GM10248 (cell line): Measurements from ENCODE around the gene MID1.

Experiments used
- CTCF ChIA-PET: fragments of 300-600 bp; sonication (Branson Sonifier 250); formaldehyde crosslinking; extraction: SDS; loops from one replicate; lab custom pipeline; 2021; ENCODE audit warnings: antibody characterized with exemption; lab: Yijun Ruan, JAX
- POLR2A ChIA-PET: fragments of 350-650 bp; sonication (Branson Sonifier 250); formaldehyde crosslinking; extraction: SDS; loops from one replicate; lab custom pipeline; 2020; ENCODE audit warnings: antibody characterized with exemption; lab: Yijun Ruan, JAX
- DNase-seq: peaks from one replicate; pipeline ENCODE4 v3.0.0; 2012; ENCODE audit errors: extremely low spot score
- TF ChIP-seq, protein P1 (sequence below): IDR thresholded peaks from 2 replicates; pipeline ENCODE4 v1.5.1; 2012; ENCODE audit warnings: mild to moderate bottlenecking, low read depth; ENCODE audit errors: extremely low read depth, missing control alignments, control extremely low read depth

The MID1 gene

DNA sequence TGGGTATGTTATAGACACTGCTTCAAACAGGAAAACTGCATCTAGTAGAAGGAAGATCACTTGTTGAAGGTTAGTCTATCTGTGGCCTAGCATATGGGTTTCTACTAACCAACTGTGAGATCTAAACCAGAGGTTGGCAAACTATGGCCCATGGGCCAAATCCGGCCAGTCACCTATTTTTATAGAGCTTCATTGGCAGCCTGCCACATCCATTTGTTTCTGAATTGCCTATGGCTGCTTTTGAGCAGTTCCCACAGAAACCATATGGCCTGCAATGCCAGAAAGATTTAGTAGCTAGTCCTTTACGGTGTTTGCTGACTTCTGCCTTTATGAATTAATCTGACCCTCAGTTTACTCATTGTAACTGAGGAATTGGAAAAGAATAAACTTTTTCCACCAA is 71.1 kb downstream of the MID1 start:
- TF ChIP-seq, protein P1, sequence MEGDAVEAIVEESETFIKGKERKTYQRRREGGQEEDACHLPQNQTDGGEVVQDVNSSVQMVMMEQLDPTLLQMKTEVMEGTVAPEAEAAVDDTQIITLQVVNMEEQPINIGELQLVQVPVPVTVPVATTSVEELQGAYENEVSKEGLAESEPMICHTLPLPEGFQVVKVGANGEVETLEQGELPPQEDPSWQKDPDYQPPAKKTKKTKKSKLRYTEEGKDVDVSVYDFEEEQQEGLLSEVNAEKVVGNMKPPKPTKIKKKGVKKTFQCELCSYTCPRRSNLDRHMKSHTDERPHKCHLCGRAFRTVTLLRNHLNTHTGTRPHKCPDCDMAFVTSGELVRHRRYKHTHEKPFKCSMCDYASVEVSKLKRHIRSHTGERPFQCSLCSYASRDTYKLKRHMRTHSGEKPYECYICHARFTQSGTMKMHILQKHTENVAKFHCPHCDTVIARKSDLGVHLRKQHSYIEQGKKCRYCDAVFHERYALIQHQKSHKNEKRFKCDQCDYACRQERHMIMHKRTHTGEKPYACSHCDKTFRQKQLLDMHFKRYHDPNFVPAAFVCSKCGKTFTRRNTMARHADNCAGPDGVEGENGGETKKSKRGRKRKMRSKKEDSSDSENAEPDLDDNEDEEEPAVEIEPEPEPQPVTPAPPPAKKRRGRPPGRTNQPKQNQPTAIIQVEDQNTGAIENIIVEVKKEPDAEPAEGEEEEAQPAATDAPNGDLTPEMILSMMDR = no peak
- no peak for DNase-seq
- POLR2A ChIA-PET = no interaction called here
- CTCF ChIA-PET = no interaction called here

DNA sequence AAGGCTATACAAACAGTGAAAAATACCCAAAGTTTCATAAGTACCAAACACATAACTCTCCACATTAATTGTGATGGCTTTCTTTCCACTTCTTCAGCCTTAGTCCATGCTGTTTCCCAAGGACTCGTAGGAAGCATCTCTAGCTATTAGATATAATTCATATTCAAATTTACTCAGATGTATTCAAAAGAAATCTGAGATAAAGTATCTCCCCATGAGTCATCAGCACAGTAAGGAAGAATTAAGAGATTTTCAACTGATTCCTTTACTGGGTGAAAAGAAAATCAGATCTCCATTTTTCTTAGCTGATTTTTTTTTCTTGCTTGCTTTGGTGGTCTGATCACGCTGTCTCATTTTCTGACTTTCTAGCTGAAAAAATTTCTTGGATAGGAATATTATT is 71.7 kb downstream of the MID1 start:
- TF ChIP-seq, protein P1 = no peak
- ChIA-PET CTCF (no interaction called here), POLR2A (no interaction called here)
- no peak for DNase-seq

DNA sequence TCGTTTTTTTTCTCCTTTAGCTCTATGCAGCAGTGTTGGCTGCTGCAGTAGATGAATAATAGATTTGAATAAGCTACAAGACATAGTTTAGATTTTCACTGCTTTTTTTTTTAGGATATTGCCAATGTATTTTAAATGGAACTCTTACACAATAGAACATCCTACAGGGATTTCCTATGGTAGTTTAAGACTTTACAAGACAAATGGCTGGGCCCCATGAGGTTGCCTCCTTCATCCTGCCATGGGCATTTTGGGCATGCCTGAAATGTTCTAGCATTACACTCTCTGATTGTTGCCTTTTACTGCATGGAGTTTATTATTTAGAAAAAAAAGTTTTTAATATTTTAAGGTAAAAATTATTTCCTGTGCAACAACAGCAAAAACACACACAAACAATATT is 74.5 kb downstream of the MID1 start:
- no peak for DNase-seq
- TF ChIP-seq, protein P1 = no peak
- ChIA-PET CTCF (no interaction called here), POLR2A (no interaction called here)

DNA sequence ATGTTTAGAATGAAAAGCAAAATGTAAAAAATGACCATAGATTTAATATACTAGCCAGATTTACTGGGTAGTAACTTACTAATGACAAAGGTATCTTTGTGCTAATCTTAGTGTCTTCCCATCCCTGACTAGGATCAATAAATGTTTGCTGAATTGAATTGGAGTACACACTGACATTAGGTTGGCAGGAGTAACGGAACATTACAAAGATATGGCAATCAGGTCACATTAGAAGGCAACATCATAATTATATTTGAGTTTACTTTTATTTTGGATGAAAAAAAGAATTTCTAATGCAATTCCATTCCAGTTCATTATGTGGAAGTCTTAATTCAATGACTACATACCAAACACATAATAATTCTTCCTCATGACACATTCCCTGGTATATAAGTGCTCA is 77.8 kb downstream of the MID1 start:
- TF ChIP-seq, protein P1 = no peak
- DNase-seq = no peak
- ChIA-PET CTCF (no interaction called here), POLR2A (no interaction called here)

DNA sequence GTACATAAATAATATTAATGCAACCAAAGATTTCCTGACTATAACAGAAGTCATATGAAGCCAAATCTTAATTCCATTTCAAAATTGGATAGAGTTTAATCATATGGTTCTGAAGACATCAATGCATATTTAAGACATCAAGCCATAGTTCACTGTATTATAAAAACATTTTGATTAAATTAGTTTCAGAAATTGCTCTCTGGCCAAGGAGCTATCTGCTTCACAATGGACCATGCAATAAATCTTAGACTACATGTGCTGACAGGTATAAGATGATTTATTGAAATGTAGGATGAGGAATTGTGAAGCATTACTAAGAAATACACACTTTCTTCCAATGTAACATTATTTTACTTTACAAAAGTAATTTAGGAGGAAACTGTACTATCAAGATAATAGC is 81.6 kb downstream of the MID1 start:
- no peak for DNase-seq
- TF ChIP-seq, protein P1 = no peak
- ChIA-PET CTCF (no interaction called here), POLR2A (no interaction called here)

DNA sequence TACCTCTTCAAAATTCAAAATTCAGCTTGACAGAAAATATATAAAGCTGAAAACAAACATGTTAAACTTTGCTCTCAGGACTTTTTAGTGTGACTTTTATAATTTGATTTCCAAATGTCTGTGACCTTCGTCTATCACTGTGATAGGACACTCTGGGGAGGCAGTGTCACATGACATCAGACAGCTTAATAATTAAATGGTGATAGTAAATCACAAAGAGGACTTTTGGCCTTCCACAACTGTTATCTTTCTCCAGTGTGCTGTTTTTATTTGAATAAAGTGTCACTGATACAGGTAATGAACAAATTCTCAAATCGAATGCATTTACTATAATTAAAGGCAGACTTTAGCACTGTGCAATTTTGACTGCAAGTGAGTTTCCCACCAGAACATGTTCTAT is 83.1 kb downstream of the MID1 start:
- ChIA-PET POLR2A (no interaction called here), CTCF (no interaction called here)

More for the DNA sequence above, 83.1 kb downstream of the MID1 start:
- DNase-seq = no peak
- TF ChIP-seq, protein P1 = no peak
